ENCODE data around the gene SHC3.

SHC3 gene

GRCh38 chr9:89185980-89186379 lies 7.4 kb upstream of the SHC3 start:
- DNase-seq (ENCODE audit: low spot score): peak; percentile 77

GRCh38 chr9:89183146-89183545 lies 4.5 kb upstream of the SHC3 start:
- no peak for DNase-seq (ENCODE audit: low spot score)

- no peak for DNase-seq (ENCODE audit: low spot score)
These were observed 3.8 kb upstream of the SHC3 start for GRCh38 chr9:89182369-89182768.

GRCh38 chr9:89179895-89180734 lies 1.5 kb upstream of the SHC3 start:
- DNase-seq (ENCODE audit: low spot score): peak; percentile 92

GRCh38 chr9:89179540-89179894 lies 899 bp upstream of the SHC3 start:
- no peak for DNase-seq (ENCODE audit: low spot score)

- DNase-seq (ENCODE audit: low spot score): no peak
These were observed 367 bp upstream of the SHC3 start for GRCh38 chr9:89178830-89179539.

DNA sequence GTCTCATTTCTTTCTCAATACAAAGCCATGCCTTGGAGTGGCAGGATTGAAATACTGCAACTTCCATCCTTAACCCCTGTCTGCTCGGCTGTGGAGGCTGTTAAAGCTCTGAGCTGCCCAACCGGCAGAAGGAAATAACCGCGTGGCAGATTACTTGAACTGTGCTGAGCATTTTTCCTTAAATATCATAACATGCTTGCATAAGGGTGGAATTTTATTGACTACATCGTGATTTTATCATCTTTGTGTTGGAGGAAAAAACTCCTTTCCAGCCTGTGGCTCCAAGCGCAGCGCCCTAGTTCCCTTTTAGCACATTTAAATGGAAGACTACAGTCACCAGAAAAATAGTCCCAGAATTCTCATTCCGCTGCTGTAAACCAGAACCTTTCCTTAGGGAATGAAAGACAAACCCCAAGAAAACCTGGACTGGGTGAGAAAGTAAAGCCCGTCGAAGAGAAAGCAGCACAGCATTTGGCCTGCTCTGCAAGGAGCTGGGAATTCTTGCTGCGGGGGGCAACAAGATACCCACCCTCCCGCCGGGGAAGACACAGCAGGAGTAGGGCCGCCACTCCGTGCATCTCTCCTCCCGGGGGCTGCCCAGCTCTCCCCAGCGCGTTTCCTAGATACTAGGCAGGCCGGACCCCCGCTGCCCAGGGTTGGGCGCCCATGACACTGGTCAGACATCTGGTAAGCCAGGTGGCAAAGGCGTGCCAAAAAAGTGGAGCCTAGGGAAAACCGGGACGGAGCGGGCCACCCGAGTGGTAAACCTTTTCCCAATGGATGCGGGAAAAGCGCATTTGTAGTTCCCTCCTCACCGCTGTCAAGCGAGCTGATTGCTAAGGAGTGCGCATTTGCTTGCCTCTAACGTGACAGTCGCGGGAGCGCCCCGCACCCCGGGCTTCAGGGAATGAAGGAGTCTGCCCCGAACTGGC lies 1.3 kb downstream of the SHC3 start:
- peak; percentile 31 for DNase-seq (ENCODE audit: low spot score)

DNA sequence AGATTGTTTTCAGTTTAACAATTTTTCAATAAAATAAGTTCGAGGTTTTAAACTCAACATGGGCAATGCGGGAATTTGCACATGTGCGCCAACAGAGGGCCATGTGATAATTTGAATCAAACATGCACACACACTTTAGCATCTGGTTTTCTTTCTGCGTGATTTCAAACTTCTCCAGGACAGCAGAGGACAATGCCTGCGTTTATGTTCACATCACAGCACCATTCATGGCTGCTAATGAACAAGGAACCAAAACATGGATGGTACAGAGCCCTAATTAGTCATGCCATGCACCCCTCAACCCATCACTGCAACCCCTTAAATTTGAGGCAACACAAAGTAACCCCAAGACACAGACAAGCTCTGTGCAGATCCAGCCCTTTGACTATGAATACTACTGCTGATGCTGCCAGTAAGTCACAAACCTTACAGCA lies 2.8 kb downstream of the SHC3 start:
- no peak for DNase-seq (ENCODE audit: low spot score)

DNA sequence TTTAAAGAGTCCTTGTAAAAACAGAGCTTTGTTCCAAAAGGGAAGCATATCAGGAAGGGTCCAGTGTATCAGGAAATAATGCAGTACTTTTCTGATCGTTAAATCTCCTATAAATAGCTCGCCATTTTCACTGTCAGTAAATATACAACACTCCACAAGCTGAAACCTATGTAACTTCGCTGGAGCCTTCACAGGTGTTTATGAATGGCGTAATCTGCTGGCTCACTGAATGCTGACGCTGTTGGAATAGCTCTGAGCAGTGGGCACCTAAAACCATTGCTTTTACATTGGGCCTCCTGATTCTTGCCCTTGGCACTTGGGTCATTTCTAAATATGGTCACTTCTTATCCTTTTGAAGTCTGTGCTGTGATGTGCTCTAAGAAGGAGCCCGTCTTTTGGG lies 4.3 kb downstream of the SHC3 start:
- DNase-seq (ENCODE audit: low spot score): no peak

- no peak for DNase-seq (ENCODE audit: low spot score)
These were observed 5.5 kb downstream of the SHC3 start for GRCh38 chr9:89173072-89173471.

DNA sequence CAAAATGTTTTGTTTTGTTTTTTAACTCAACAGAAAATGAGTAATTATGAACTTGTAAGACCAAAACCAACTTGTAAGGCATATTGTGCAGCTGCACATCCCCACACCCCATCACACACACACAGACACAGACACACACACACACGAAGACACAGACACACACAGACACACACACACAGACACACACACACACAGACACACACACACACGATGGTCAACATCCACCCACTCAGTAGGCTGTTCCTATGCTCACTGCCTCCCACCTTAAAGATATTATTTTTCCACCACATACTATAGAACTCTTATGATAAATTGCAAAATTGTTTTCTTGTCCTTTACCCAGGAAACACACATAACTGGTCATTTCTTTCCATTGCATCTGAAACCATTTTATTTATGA lies 6.2 kb downstream of the SHC3 start:
- no peak for DNase-seq (ENCODE audit: low spot score)

DNA sequence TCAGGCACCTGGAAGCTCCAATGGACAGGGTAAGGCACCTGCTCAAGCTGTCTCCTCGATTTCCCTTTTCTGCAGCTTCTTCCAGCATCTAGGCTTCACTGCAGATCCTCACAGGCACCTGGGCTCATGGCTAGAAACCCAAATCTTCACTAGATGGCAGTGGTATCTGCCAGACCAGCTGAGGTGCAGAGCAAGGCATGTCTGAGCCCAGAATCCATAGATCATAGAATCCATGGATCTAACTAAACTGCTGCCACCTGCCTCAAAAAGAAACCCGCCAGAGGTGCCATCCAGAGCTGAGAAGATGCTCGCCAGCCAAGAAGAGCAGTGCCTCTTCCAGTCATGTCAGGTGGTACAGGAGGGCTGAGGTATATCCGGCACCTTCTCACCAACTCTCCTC lies 6.9 kb downstream of the SHC3 start:
- DNase-seq (ENCODE audit: low spot score): no peak

DNA sequence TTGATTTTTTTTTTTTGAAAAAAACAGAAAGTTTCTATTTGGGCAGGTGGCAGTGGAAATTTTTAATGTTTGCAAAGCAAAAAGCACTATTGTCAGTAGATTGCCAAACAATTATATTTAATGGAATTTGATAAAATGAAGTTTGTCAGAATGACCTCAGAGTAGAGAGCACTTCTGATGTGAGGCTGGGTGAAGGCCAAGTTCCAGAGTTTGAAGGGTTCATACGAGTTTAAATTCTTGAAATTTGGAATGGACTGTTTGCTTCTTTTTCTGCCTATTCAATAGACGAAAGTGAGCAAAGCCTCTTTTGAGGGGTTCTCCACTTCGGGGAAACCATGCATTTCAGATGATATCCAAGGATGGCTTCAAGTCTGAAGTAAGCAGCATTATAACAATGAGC lies 7.4 kb downstream of the SHC3 start:
- DNase-seq (ENCODE audit: low spot score): no peak

- DNase-seq (ENCODE audit: low spot score): no peak
These were observed 9.5 kb downstream of the SHC3 start for GRCh38 chr9:89168901-89169813.

GRCh38 chr9:89167788-89168187 lies 10.8 kb downstream of the SHC3 start:
- DNase-seq (ENCODE audit: low spot score): no peak

DNA sequence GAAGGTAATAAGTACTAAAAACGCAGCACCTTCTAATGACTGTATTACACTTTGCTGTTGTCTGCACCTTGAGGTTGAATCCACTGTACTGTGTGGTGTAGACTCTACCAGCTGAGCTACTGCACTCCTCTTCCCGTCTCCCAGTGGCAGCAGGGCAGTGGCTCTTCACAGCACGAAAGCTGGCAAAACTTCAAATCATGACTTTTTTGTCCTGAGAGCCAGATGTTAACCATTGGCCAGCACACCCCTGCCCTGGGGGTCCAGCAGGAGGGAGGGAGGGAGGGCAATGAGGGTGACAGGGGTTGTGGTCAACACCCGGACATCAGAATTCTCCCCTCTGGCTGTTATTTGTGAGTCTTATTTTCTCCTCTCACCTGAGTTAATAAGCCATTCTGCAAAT lies 11.8 kb downstream of the SHC3 start:
- no peak for DNase-seq (ENCODE audit: low spot score)

- no peak for DNase-seq (ENCODE audit: low spot score)
These were observed 12.7 kb downstream of the SHC3 start for GRCh38 chr9:89165880-89166279.

GRCh38 chr9:89165341-89165740 lies 13.3 kb downstream of the SHC3 start:
- no peak for DNase-seq (ENCODE audit: low spot score)

GRCh38 chr9:89161221-89161620 lies 17.4 kb downstream of the SHC3 start:
- no peak for DNase-seq (ENCODE audit: low spot score)

DNA sequence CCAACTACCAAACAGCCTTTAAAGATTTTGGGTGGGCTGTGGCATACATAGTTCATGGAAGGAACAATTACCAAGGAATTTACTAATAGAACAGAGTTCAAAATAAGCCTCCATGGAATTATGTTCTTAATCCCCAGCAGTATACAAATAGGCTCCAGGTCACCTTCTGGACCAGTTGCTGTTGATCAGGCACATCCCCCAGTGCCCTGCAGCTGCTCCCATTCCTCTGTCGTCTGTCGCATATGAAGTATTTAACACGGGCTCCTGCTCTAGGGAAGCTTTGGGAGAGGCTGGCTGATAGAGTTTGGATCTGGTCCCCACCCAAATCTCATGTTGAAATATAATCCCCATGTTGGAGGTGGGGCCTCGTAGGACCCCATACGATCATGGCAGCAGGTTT lies 17.8 kb downstream of the SHC3 start:
- no peak for DNase-seq (ENCODE audit: low spot score)

- DNase-seq (ENCODE audit: low spot score): no peak
These were observed 23.8 kb downstream of the SHC3 start for GRCh38 chr9:89154651-89155336.

Data from iPS-NIHi11 (cell line).